GM12878 (cell line): ENCODE results near the gene STARD3. TPM values are rescaled to one million over a fixed set of nuclear protein-coding genes. Genes with fewer than 3 reads are reported as not detected.

Experiments used
- ATAC-seq: fragments of 200-7000 bp; cut with Tn5 transposase; 3 replicates; pipeline ENCODE4 v1.9.1; 2020; ENCODE audit warnings: mild to moderate bottlenecking, moderate library complexity
- BruUV-seq: library from RNA; stranded (reverse); fragments of 400-500 nt; replicated peaks from 2 replicates; lab custom pipeline; 2021; lab: Mats Ljungman, UMichigan
- CTCF ChIA-PET: fragments of 300-600 bp; sonication (Branson Sonifier 250); formaldehyde crosslinking; extraction: SDS; loops from one replicate; lab custom pipeline; 2021; ENCODE audit warnings: inconsistent platforms; lab: Yijun Ruan, JAX
- POLR2A ChIA-PET: fragments of 350-600 bp; formaldehyde crosslinking; extraction: SDS; loops from one replicate; lab custom pipeline; 2021; ENCODE audit warnings: inconsistent platforms; lab: Charles Lee
- RAD21 ChIA-PET: fragments of 300-600 bp; sonication (Branson Sonifier 250); formaldehyde crosslinking; loops from one replicate; lab custom pipeline; 2023; ENCODE audit warnings: antibody characterized with exemption; ENCODE audit not compliant: unreplicated experiment; lab: Charles Lee
- SMC1A ChIA-PET: fragments of 300-600 bp; sonication (Branson Sonifier 250); formaldehyde crosslinking; loops from one replicate; lab custom pipeline; 2023; ENCODE audit not compliant: unreplicated experiment, uncharacterized antibody; lab: Charles Lee
- DNase-seq: peaks from one replicate; pipeline ENCODE4 v3.0.0-alpha.2; 2011; ENCODE audit warnings: low read depth, low spot score
- FAIRE-seq: peaks from 3 replicates; lab custom pipeline; 2011; peaks lifted over from hg19 to GRCh38; lab: Jason Lieb, UNC
- H2AFZ ChIP-seq: 2 replicates; pipeline ENCODE4 v1.6.0; 2011; ENCODE audit warnings: low read depth, low read length, control low read depth; ENCODE audit not compliant: control insufficient read depth
- H3K27ac ChIP-seq: 2 replicates; pipeline ENCODE4 v1.5.1; 2011; ENCODE audit warnings: control low read depth; ENCODE audit not compliant: control insufficient read depth, insufficient read depth
- H3K27me3 ChIP-seq, 2 experiments: replicated peaks in 1 of 2; 2 replicates each; pipeline versions ENCODE4 v1.6.0 to v1.6.1; 2011; ENCODE audit warnings: low read length in 1 of 2; ENCODE audit not compliant: control insufficient read depth in 2 of 2, insufficient read depth in 2 of 2
- H3K36me3 ChIP-seq, 2 experiments: 2 replicates each; pipeline ENCODE4 v1.5.1; 2011; ENCODE audit warnings: low read length in 1 of 2; ENCODE audit not compliant: control insufficient read depth in 2 of 2, insufficient read depth in 2 of 2
- H3K4me1 ChIP-seq: 2 replicates; pipeline ENCODE4 v1.6.1; 2011; ENCODE audit warnings: mild to moderate bottlenecking, low read length, moderate library complexity, mixed read lengths; ENCODE audit not compliant: control insufficient read depth, insufficient read depth
- H3K4me2 ChIP-seq: 2 replicates; pipeline ENCODE4 v1.6.0; 2011; ENCODE audit warnings: control low read depth; ENCODE audit not compliant: control insufficient read depth, insufficient read depth
- H3K4me3 ChIP-seq: fragments of 200-600 bp; sonication (generic); 2 replicates; pipeline ENCODE4 v1.5.1; 2016
- H3K79me2 ChIP-seq: 2 replicates; pipeline ENCODE4 v1.6.0; 2011; ENCODE audit warnings: low read length; ENCODE audit not compliant: control insufficient read depth, insufficient read depth
- H3K9ac ChIP-seq: 2 replicates; pipeline ENCODE4 v1.8.0; 2011; ENCODE audit warnings: low read length, control low read depth, mixed read lengths; ENCODE audit not compliant: control insufficient read depth, insufficient read depth
- H3K9me3 ChIP-seq: replicated peaks from 3 replicates; pipeline ENCODE4 v1.5.1; 2011; ENCODE audit warnings: mild to moderate bottlenecking, low read length; ENCODE audit not compliant: control insufficient read depth, insufficient read depth
- H4K20me1 ChIP-seq: 2 replicates; pipeline ENCODE4 v1.6.0; 2011; ENCODE audit not compliant: control insufficient read depth, insufficient read depth
- MLLT1 ChIP-seq: fragments of 450-650 bp; IDR thresholded peaks from 2 replicates; pipeline ENCODE4 v1.6.1; 2016; ENCODE audit warnings: mild to moderate bottlenecking
- ZNF592 ChIP-seq: fragments of 450-650 bp; IDR thresholded peaks from 2 replicates; pipeline ENCODE4 v1.6.1; 2017; ENCODE audit warnings: mild to moderate bottlenecking, moderate library complexity
- WGBS: methylation state at CpG from one replicate; pipeline ENCODE4 v1.1.6; 2016; ENCODE audit warnings: low lambda C conversion rate; ENCODE audit not compliant: insufficient replicate concordance, insufficient coverage; ENCODE audit errors: missing lambda C conversion rate; 5-methylcytosine and 5-hydroxymethylcytosine counted together
- in situ Hi-C: fragments of 300-500 bp; cut with MboI; formaldehyde crosslinking; loops from 9 replicates; pipeline ENCODE4 v1.14.3; 2018; ENCODE audit warnings: mixed read lengths
- intact Hi-C: fragments of 100-400 bp; cut with micrococcal nuclease; formaldehyde crosslinking; loops from one replicate; pipeline ENCODE4 v1.14.2; 2022; ENCODE audit not compliant: unreplicated experiment
- polyA plus RNA-seq, 11 experiments: library from polyadenylated mRNA; depleted of rRNA in 4 of 11; unstranded in 6 of 11; stranded (reverse) in 5 of 11; fragments of >200 nt; fragmentation: Nextera tagmentation in 4 of 11; fragmentation: Illumina TruSeq in 1 of 11; extraction: Ambion mirVana in 4 of 11; extraction: Trizol in 1 of 11; gene quantifications; 1 replicate in 1 of 11; 2 replicates in 10 of 11; pipeline versions ENCODE4 v1.2.1 to v1.2.3, GENCODE V29; 2011 to 2016; ENCODE audit warnings: inconsistent platforms in 2 of 11, missing spikeins in 2 of 11, low read depth in 1 of 11
- total RNA-seq, 4 experiments: library from RNA; depleted of rRNA in 3 of 4; stranded (reverse); fragments of >200 nt in 3 of 4; fragmentation: Illumina TruSeq in 1 of 4; extraction: Trizol in 1 of 4; gene quantifications; 2 replicates each; pipeline versions ENCODE4 v1.2.1 to v1.2.3, GENCODE V29; 2013 to 2021

STARD3 gene
- total and polyA plus RNA-seq, 10 of the 15 experiments (the other 5 are each of a cell fraction or from before 2014, with no cell fraction given) = 0.08 to 62.7 (median 27.5) TPM

GRCh38 chr17:39688475-39688835 is 51.5 kb downstream of the STARD3 start:
- peaks cover 3% of the 10 kb centered on the region; the same call in 1 of the 2 replicates for H3K4me1 ChIP-seq
- ATAC-seq = no peak
- H3K27me3 ChIP-seq = no peaks in the 10 kb centered on the region
- 38% methylated on average over 6 of the region's 6 CpGs for WGBS
- no peaks in the 10 kb centered on the region for H3K36me3 ChIP-seq
- ChIA-PET CTCF (interaction anchor here (0.6 to 1.9 kb wide), 12 partner anchors 14 to 292 kb away, joined by 3 to 10 read pairs (median 4); partner anchors contain the start of gene PSMD3), POLR2A (interaction anchor here (0.5 to 1.6 kb wide), 8 partner anchors 8 to 78 kb away, joined by 3 to 9 read pairs (median 4); no protein-coding TSS in a partner anchor), SMC1A (interaction anchor here (0.6 to 2.4 kb wide), 7 partner anchors 12 to 44 kb away, joined by 3 to 11 read pairs (median 4); partner anchors contain the start of genes MIEN1 and PNMT), RAD21 (interaction anchor here (0.9 to 2.2 kb wide), 7 partner anchors 13 to 67 kb away, joined by 3 to 10 read pairs (median 4); partner anchors contain the start of genes MIEN1 and PNMT)
- H3K79me2 ChIP-seq = no peaks in the 10 kb centered on the region; the same call in 1 of the 2 replicates
- peak overlapping the region; percentile 88 for H3K4me3 ChIP-seq
- peak overlapping the region; percentile 80 for H3K9ac ChIP-seq
- H3K4me2 ChIP-seq = peak overlapping the region; percentile 80
- no peak for DNase-seq
- intact Hi-C loops = no loop called here
- H4K20me1 ChIP-seq = no peaks in the 10 kb centered on the region
- H3K27ac ChIP-seq = peak overlapping the region; percentile 74
- no peaks in the 10 kb centered on the region for H3K9me3 ChIP-seq
- no TSS peak for BruUV-seq
- peak overlapping the region; percentile 95 for H2AFZ ChIP-seq
- in situ Hi-C loops = no loop called here
- TF ChIP-seq MLLT1 = peak; percentile 78; the same call in 1 of the 2 replicates
- no peak for TF ChIP-seq ZNF592
- FAIRE-seq = no peak
